Tibial nerve (tissue), 3 donors: Measurements from ENCODE around the gene KCNK10.

Experiments used
- CTCF ChIP-seq, 5 experiments: fragments of 200-600 bp in 3 of 5; fragments of 450-650 bp in 2 of 5; sonication (generic) in 3 of 5; IDR thresholded peaks; one replicate each; pipeline ENCODE4 v1.5.1; 2016 to 2019; ENCODE audit warnings: antibody characterized with exemption in 5 of 5, mild to moderate bottlenecking in 3 of 5, moderate library complexity in 2 of 5
- POLR2A ChIP-seq, 2 donors: fragments of 450-650 bp; IDR thresholded peaks; one replicate each; pipeline ENCODE4 v1.6.1; 2017; ENCODE audit warnings: antibody characterized with exemption in 2 of 2, mild to moderate bottlenecking in 2 of 2, moderate library complexity in 2 of 2

- TF ChIP-seq CTCF (IDR thresholded peaks at IDR 0.05) (no peak), POLR2A (IDR thresholded peaks at IDR 0.05) (no peak)
Measured at GRCh38 chr14:88310021-88310420, 13.0 kb downstream of the KCNK10 start.
